ENCODE results near the gene PPP4C. TPM values are rescaled to one million over a fixed set of nuclear protein-coding genes. Genes with fewer than 3 reads are reported as not detected.

Gene PPP4C
- total RNA-seq, 1 experiment from 2014 or later = 163 TPM

GRCh38 chr16:30084096-30084815, 8.5 kb downstream of the PPP4C start:
- Histone ChIP-seq H2AK5ac (ENCODE audit: insufficient read length, low read length) (no peak overlapping the region), H4K5ac (ENCODE audit: insufficient read length, low read depth, low read length) (no peak overlapping the region), H2BK120ac (ENCODE audit: low read depth, low read length, poor library complexity, severe bottlenecking) (no peak overlapping the region), H3K79me2 (ENCODE audit: insufficient read depth, low read length) (no peaks in the 10 kb centered on the region), H2BK20ac (ENCODE audit: low read depth, low read length, poor library complexity, severe bottlenecking) (no peak overlapping the region), H3K9me3 (ENCODE audit: control insufficient read depth, low read depth, low read length) (no peaks in the 10 kb centered on the region), H2AFZ (ENCODE audit: low read length) (no peak overlapping the region), H3K4me1 (ENCODE audit: insufficient read depth, low read length) (no peaks in the 10 kb centered on the region), H3K14ac (ENCODE audit: insufficient read depth, low read length) (no peak overlapping the region), H4K8ac (replicated peaks; ENCODE audit: insufficient read length, low read depth, low read length) (no peak overlapping the region), H3K56ac (ENCODE audit: insufficient read length, low read depth, low read length) (no peak overlapping the region), H3K4me2 (ENCODE audit: insufficient read depth, insufficient read length, low read length) (no peak overlapping the region), H2BK5ac (ENCODE audit: insufficient read length, low read length) (no peak overlapping the region), H4K91ac (ENCODE audit: insufficient read length, low read depth, low read length) (no peak overlapping the region), H3K27ac (ENCODE audit: insufficient read length, low read depth, low read length) (no peak overlapping the region), H3K27me3 (ENCODE audit: insufficient read depth, low read length) (no peaks in the 10 kb centered on the region), H2BK15ac (ENCODE audit: low read depth, low read length) (no peak overlapping the region), H4K20me1 (ENCODE audit: control insufficient read depth, insufficient read depth, insufficient read length) (no peaks in the 10 kb centered on the region), H3K23ac (ENCODE audit: insufficient read length, low read depth, low read length) (no peak overlapping the region), H3K23me2 (ENCODE audit: insufficient read length, low read depth, low read length, poor library complexity, severe bottlenecking) (no peaks in the 10 kb centered on the region), H3K18ac (ENCODE audit: insufficient read length, low read depth, low read length) (no peak overlapping the region), H3K4ac (ENCODE audit: low read depth, low read length) (no peak overlapping the region), H3K79me1 (ENCODE audit: insufficient read depth, low read depth, low read length, poor library complexity, severe bottlenecking) (peaks cover 3% of the 10 kb centered on the region), H2BK12ac (ENCODE audit: insufficient read length, low read depth, low read length) (no peak overlapping the region), H3K9ac (ENCODE audit: extremely low read depth, insufficient read length, low read length) (no peak overlapping the region), H3T11ph (ENCODE audit: low read length) (no peak overlapping the region)
- Mint-ChIP-seq H3K9me3 (no peaks in the 10 kb centered on the region), H3K4me1 (no peaks in the 10 kb centered on the region), H3K27ac (no peak overlapping the region), H3K36me3 (ENCODE audit: insufficient read depth in 1 of 3, low read depth in 3 of 3) (peaks cover 38 to 64% (median 63%) of the 10 kb centered on the region in 3 experiments), H3K27me3 (ENCODE audit: low read depth) (0 out of 2 replicates have a peak, but pooled peaks cover 4% of the 10 kb centered on the region), H3K4me3 (no peak overlapping the region)
- no peak for TF ChIP-seq CTCF (conservative IDR thresholded peaks at IDR 0.05)
- DNase-seq = no peak
- WGBS (ENCODE audit: extremely low coverage, insufficient read length, low lambda C conversion rate) = no CpG with 5 or more reads among the region's 18 CpGs
